ENCODE results near the gene CFAP61.
A peak's percentile ranks its signal among the peaks of the same experiment; 100 is the strongest.

The CFAP61 gene

DNA sequence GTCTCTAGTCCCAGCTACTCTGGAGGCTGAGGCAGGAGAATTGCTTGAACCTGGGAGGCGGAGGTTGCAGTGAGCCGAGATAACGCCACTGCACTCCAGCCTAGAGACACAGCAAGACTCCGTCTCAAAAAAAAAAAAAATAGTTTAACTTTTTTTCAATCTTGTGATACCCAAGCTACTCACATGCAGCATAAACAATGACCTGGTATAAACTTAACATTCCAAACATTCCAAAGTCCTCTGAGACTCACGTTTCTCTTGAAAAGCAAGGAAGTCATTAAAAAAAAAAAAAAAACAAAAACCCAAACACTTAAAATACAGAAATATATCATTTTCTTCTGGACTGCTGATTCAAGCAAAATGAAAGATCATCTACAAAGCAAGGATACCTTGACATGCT, 14.4 kb upstream of the CFAP61 start:
- peak; percentile 12 for FAIRE-seq

DNA sequence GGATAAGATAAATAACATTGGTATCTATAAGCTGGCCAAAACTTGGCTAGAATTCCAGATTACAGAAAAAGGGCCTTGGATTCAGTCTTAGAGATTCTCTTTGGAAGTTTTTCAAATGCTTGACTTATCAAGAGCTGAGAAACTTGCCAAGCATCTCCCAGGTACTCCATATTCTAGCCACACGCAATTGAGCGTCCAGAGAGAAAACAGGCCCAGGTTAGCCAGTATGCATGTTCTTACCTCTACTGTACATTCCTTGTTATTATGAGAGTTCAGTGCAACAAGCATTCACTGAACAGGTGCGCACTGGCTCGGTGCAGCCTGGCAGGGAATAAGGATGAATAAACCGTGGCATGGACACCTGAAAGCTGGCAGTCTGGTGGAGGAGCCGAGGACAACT, 13.7 kb upstream of the CFAP61 start:
- no peak for FAIRE-seq

DNA sequence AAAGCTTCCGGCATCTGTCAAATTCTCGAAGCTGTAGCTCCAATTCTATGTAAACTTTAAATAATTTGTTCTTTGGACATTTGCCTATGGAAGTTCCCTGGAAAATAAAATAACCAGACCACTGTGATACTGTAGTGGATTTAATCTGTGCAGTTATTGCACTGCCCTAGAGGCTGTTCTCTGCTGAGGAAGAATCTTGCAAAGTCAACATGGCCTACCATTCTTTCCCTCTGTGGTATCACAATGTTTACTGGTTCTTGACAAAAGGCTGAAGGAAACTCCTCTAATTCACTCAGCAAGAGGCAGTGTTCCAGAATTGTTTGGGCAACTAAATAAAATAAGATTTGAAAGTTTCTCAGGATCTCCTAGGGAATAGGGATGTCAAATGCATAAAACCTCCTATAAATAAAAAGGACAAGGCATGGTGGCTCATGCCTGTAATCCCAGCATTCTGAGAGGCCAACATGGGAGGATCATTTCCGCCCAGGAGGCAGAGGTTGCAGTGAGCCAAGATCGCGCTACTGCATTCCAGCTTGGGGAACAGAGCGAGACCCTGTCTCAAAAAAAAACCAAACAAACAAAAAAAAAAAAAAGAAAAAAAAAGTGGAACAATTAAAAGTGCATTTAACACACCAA, 12.5 kb upstream of the CFAP61 start:
- no peak for FAIRE-seq

DNA sequence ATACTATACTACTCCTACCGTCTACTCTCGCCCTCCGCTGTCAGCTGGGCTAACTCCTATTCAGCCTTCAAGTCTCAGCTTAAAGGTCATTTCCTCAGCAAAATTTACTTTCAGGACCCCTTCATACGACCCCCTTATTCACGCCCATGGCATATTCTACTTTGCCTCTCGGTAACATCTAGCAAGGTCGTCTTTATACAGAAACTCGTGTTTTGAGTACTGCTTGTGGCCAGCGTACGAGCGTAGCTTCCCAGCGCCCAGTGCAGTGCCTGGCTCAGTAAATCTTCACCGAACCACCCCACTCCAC, 612 bp upstream of the CFAP61 start:
- FAIRE-seq, result no peak

GRCh38 chr20:20060234-20060998, 8.1 kb downstream of the CFAP61 start:
- FAIRE-seq, result no peak

DNA sequence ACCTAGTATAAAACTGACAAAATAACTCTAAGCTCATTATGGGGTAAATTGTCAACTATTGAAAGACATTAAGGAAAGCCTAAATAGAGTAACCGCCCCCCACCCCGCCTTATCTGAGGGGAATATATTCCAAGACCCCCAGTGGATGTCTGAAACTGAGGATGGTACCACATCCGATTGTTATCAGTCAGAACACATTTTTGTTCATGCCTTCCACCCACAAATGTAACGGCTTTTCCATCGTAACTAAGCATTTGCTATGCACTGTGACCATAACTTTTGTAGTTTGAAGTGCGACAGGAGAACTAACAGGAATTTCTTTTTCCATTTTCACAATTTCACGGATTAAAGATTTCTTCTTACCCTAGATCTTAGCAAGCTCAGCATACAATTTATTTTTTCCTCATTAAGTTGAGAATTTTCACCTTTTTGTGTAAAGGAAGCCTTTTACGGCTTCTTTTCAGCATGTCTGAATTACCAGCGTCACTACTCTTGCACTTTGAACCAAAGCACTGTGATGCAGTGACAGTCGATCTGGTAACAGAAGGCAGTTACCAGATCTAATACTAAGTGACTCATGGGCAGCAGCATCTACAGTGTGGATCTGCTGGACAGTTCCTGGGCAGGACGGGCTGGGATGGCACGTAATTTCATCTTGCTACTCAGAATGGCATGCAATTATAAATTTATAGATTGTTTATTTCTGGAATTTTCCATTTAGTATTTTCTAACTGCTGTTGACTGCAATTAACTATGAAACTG, 11.8 kb downstream of the CFAP61 start:
- FAIRE-seq, result no peak

DNA sequence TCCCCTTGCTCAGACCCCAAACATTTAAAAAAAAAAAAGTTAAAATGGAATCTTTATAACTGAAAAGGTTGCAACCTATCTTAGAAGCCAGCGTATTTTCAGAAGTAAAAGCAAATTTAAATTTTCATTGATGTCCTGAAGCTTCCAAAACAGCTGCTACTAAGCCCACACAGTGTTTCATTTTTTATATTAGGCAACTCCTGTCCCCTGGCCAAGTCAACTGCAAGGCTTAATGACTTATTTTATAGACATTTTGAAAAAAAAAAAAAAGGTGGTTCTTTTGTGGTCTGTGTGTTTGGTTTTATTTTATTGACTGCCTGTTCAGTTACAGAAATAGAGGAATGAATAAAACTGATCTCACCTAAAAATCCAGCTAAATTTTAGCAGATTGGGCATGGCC, 13.0 kb downstream of the CFAP61 start:
- peak; percentile 91 for FAIRE-seq

DNA sequence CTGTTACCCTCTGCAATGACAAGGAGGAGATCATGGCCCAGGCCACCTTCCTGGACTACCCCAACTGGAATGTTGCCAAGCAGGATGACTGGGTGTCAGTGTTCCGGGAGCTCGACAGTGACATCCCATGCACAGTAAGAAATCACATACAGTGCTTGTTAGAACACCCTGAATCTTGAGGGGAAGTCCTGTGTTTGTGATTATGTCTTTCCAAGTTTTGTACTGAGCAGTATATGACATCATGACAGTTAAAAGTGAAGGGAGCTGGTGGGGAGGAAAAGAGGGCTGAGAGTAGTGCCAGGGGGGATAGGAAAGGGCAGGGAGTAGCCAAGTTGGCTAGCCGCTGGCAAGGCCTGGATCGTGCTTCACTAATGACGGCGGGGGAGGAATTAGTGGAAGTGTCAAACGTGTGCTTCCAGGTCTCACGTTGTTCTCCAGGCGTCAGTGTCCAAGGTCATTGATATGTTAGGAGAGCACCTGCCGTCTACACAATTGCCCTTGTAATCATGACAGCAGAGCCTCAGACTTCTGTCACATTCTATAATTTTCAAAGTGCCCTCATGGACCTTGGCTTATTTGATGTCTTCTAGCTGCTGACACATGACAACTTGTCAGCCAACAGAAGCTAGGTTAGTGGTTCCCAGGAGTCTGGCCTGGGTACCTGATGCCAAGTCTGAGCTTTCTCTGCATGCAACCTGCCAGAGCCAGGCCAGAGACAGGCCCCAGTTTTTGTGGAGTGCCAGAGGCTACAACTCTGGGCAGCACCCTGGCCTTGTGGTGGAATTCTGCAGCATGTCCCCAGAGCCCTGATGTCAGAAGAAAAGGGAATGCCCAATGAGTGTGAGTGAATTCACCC, 18.8 kb downstream of the CFAP61 start:
- no peak for FAIRE-seq

GRCh38 chr20:20073801-20074371, 21.6 kb downstream of the CFAP61 start:
- no peak for FAIRE-seq

DNA sequence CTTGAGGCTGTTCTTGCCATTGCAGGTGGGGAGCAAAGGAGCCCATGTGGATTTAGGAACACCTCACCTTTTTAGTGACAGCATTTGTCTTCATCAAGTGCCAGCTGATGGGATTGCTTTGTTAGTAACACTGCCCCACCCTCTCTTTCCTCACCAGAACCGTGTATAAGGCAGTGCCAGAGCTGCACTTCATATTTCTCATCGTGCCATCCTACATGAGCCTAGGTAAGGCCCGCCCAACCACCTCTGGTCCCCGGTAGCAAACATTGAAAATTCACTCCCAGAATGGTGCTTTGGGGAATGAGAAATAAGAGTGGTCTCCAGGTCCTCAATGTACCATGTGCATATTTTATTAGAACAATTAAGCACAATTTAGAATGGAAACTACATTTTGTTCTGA, 22.7 kb downstream of the CFAP61 start:
- FAIRE-seq, result no peak

GRCh38 chr20:20076297-20077065, 24.1 kb downstream of the CFAP61 start:
- no peak for FAIRE-seq

DNA sequence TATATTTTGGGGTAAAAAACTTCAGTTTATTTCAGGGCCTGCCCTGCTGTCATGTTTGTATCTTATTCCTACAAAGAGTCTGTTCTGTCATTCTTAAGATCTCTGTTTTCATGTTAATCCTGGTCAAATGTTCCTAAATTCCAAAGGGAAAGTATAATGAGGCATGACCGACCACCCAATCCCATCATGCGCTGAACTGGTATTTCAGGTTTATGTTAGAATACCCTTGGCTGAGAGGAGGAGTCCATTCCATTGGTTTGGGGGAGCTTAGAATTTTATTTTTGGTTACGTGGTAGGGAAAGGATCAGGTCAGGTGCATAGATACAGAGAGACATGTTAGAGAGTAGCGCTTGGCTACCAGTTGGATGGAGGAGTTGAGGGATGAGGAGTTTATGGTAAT, 25.7 kb downstream of the CFAP61 start:
- no peak for FAIRE-seq

DNA sequence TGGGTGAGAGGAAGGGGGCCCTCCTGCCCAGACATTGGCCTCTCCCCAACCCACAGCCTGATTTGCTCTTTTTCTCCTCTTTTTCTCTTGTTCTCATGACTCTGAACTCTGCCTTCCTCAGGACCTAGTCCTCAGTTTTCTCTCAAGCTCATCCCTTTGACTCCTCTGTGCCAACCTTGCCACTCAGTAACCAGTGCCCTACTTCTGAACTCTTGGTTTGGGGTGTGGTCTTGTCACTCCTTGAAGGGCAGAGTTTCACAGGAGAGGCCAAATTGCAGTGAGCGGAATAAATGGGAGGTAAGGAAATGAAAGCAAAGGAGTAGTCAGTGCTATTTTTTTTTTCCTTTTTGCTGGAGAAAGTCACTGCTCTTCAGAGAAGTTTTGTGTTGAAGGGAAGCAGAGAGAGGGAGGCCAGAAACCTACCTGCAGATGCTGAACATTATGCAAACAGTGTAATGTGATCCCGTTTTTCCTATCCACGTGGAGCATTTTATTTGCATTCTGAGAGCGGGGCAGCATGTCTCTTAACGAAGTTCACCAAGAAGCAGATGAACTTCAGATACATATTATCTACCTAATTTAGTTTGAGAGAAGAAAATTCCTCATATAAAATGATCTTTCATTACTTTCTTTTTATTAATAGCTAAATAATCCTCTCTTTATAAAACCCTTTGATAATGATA, 26.9 kb downstream of the CFAP61 start:
- no peak for FAIRE-seq

GRCh38 chr20:20083807-20084206, 31.5 kb downstream of the CFAP61 start:
- peak; percentile 84 for FAIRE-seq

GRCh38 chr20:20084296-20084752, 32.0 kb downstream of the CFAP61 start:
- no peak for FAIRE-seq

DNA sequence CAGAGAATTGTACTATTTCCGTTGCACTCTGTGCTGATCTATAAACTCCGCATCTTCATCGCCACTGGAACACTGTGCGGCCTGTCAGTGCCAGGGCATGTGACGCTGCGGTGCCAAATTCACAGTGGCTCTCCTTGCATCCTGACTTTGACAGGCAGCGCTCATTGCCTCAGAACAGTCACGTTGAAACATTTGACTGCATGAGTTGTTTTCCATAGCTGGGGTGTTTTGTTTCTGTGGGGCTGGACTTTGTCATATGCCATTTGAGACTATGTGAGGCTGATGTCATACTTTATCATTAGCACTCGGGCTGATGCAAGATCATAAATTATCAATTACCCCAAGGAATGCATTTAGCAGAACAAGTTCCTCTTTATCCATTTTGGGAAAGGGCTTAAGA, 32.7 kb downstream of the CFAP61 start:
- FAIRE-seq, result no peak

- FAIRE-seq, result no peak
These were observed 33.5 kb downstream of the CFAP61 start for GRCh38 chr20:20085812-20086211.

DNA sequence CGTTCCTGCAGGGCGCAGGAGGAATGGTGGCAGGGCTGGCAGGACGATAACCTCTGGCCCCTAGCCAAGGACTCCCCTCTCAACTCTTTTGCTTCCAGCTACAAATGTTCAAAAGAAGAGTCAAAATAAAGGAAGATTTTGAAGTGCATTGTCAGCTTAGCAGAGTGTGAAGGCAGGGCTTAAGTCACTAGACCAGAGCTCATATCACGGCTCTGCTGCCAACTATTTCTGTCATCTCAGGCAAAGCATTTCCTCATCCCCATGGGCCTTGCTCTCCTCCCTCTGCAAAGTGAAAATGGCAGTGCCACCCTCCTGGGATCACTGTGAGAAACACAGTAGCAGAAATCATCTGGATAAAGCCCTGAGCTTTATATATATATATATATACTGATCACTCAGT, 36.7 kb downstream of the CFAP61 start:
- FAIRE-seq, result no peak

DNA sequence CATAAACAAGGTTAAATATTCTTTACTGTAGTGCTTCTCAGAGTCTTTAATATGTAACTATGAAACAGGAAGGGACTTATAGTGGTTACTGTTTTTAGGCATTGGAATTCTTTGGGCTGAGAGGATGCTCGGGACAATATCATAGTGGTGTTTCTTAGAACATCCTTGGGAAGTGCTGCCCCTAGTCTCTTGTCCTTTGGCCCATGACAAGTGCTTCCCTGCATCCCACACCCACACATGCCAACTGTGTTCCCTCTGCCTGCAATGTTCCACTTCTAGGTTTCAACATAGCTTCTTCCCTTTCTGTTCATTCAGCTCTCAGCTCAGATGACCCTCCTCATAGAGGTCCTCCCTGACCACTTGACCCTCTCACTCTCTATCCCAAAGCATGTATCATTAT, 37.6 kb downstream of the CFAP61 start:
- FAIRE-seq, result no peak

GRCh38 chr20:20092827-20093226, 40.5 kb downstream of the CFAP61 start:
- FAIRE-seq, result no peak

DNA sequence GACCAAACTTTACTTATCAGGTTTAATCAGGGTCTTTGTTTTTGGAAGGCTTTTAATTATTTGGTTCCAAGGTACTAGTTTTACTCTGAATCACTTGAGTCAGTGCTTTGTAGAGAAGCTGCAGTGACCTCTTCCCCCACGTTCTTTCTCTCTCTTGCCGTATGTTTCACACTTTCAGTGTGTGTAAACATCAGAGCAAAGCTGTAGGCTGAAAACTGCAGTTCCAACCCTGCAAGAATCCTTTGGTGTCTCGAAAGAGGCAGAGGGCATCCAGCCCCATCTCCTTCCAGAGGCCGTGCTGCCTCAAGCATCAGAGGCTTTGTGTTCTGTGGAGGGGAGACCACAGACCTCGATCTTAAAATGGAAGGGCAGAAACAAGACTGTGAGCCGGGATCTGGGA, 42.1 kb downstream of the CFAP61 start:
- FAIRE-seq, result no peak
